Glutamatergic neuron (in vitro differentiated cells): Measurements from ENCODE around the gene IGFBP5. TPM values are rescaled to one million over a fixed set of nuclear protein-coding genes. Genes with fewer than 3 reads are reported as not detected.

ENCODE experiments used
- DNase-seq: peaks from one replicate; pipeline ENCODE4 v3.0.0; 2022
- H3K27ac Mint-ChIP-seq: one replicate; pipeline ENCODE4 v1.8.0; 2020; ENCODE audit warnings: mild to moderate bottlenecking, mixed read lengths, inconsistent platforms; ENCODE audit not compliant: unreplicated experiment
- H3K27me3 Mint-ChIP-seq: one replicate; pipeline ENCODE4 v1.8.0; 2020; ENCODE audit warnings: mild to moderate bottlenecking, moderate library complexity, mixed read lengths, inconsistent platforms; ENCODE audit not compliant: unreplicated experiment
- H3K36me3 Mint-ChIP-seq: one replicate; pipeline ENCODE4 v1.8.0; 2020; ENCODE audit warnings: mild to moderate bottlenecking, mixed read lengths, inconsistent platforms; ENCODE audit not compliant: unreplicated experiment
- H3K4me1 Mint-ChIP-seq: one replicate; pipeline ENCODE4 v1.8.0; 2020; ENCODE audit warnings: mild to moderate bottlenecking, low read depth, mixed read lengths, inconsistent platforms; ENCODE audit not compliant: unreplicated experiment
- H3K4me3 Mint-ChIP-seq: one replicate; pipeline ENCODE4 v1.8.0; 2020; ENCODE audit warnings: mild to moderate bottlenecking, mixed read lengths, inconsistent platforms; ENCODE audit not compliant: unreplicated experiment
- H3K9me3 Mint-ChIP-seq: one replicate; pipeline ENCODE4 v1.8.0; 2020; ENCODE audit warnings: mild to moderate bottlenecking, moderate library complexity, mixed read lengths, inconsistent platforms; ENCODE audit not compliant: unreplicated experiment
- total RNA-seq: library from RNA; stranded (reverse); fragmentation: NEBNext Ultra II Directional; extraction: Animal tissue kit (Norgen Biotek cat#: 25700); gene quantifications from one replicate; pipeline ENCODE4 v1.2.1, GENCODE V29; 2021; ENCODE audit not compliant: unreplicated experiment
- TF ChIP-seq, protein P1 (sequence below): fragments of 200-600 bp; sonication (generic); IDR thresholded peaks from one replicate; pipeline ENCODE4 v1.5.0; 2021; ENCODE audit not compliant: partially characterized antibody, unreplicated experiment

Gene IGFBP5
- total RNA-seq, 1 donor from 2014 or later = 0.51 TPM

DNA sequence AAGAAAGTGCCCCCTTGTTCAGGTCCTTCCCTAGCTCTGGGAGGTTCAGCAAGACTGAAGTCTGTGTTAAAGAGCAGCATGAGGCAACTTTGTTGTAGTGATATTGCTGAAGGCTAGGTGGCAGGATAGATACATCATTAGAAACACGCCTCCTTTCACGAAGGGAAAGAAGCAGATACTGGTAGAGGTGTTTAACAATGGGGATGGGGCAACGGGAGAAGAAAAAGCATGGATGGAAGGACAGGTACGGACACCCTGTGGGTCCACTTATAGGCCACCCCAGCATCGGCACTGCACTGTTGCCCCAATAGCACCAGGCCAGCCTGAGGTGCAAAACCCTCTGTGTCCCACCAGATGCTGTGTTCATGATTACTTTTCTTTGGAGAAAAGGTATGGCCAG, 3.5 kb upstream of the IGFBP5 start:
- TF ChIP-seq, protein P1, sequence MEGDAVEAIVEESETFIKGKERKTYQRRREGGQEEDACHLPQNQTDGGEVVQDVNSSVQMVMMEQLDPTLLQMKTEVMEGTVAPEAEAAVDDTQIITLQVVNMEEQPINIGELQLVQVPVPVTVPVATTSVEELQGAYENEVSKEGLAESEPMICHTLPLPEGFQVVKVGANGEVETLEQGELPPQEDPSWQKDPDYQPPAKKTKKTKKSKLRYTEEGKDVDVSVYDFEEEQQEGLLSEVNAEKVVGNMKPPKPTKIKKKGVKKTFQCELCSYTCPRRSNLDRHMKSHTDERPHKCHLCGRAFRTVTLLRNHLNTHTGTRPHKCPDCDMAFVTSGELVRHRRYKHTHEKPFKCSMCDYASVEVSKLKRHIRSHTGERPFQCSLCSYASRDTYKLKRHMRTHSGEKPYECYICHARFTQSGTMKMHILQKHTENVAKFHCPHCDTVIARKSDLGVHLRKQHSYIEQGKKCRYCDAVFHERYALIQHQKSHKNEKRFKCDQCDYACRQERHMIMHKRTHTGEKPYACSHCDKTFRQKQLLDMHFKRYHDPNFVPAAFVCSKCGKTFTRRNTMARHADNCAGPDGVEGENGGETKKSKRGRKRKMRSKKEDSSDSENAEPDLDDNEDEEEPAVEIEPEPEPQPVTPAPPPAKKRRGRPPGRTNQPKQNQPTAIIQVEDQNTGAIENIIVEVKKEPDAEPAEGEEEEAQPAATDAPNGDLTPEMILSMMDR = peak; percentile 48
- no peak overlapping the region for H3K4me3 Mint-ChIP-seq
- DNase-seq = no peak
- peaks cover 12% of the 10 kb centered on the region for H3K4me1 Mint-ChIP-seq
- peaks cover 5% of the 10 kb centered on the region for H3K27me3 Mint-ChIP-seq
- H3K9me3 Mint-ChIP-seq = no peaks in the 10 kb centered on the region
- H3K36me3 Mint-ChIP-seq = no peaks in the 10 kb centered on the region
- H3K27ac Mint-ChIP-seq = no peak overlapping the region

DNA sequence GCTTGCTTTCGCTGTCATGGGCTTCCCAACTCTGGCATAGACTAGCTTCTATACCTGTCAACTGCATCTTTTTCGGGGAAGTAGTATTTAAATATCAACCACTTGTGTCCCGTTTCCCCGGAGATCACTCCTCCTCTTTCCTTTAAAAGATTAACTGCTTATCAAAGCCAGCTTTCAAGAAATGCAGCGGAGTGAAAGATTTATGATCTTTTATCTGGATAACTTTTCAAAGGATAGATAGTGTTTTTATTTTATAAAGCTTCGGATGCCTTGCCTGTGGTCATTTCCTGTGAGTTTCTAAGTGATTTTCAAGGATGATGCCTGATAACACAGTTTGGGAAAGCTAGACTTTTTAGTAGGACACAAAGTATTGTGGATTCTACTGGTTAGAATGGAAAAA, 2.9 kb upstream of the IGFBP5 start:
- Mint-ChIP-seq H3K4me3 (no peak overlapping the region), H3K27ac (no peak overlapping the region), H3K9me3 (no peaks in the 10 kb centered on the region), H3K27me3 (peaks cover 5% of the 10 kb centered on the region), H3K36me3 (no peaks in the 10 kb centered on the region), H3K4me1 (peaks cover 14% of the 10 kb centered on the region)
- DNase-seq = no peak
- TF ChIP-seq, protein P1 = no peak

DNA sequence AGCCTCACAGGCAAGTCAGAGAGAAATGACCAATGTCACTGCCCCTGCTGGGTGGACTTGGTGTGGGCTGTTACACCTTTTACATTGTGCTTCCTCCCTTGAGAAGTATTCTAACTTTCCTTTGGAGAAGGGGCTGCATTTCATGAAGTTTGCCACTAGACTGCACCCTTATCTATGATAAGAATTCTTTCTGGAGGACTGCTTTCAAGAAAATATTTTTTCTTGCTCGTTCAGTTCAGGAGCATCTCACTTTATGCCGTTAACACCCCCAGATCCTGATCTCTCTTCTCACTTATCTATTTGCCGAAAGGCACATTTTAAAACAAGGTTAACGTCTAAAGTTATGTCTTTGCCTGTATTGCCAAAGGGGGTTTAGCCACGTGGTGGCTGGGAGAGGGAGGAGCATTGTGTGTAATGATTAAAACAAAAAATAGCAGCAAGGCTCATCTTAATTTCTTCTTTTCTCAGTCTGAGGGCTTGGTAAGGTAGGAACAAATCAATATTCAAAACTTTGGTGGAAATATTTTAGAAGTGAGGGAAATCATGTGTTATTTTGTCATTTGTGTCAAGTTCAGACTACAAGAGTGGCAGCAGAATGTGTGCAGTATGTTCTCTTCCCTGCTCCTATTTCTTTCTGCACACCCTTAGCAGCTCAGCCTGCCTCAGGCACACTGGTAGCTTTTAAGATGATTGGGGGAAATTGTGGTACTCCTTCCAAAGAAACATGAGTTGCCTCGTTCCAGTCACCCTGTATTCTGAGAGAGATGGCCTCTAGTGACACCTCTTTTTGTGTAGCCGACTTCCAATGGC, 1.6 kb upstream of the IGFBP5 start:
- Mint-ChIP-seq H3K4me1 (peaks cover 18% of the 10 kb centered on the region), H3K36me3 (no peaks in the 10 kb centered on the region), H3K27ac (no peak overlapping the region), H3K27me3 (peaks cover 9% of the 10 kb centered on the region), H3K4me3 (no peak overlapping the region), H3K9me3 (peaks cover 2% of the 10 kb centered on the region)
- DNase-seq = no peak
- TF ChIP-seq, protein P1 = peak; percentile 30

DNA sequence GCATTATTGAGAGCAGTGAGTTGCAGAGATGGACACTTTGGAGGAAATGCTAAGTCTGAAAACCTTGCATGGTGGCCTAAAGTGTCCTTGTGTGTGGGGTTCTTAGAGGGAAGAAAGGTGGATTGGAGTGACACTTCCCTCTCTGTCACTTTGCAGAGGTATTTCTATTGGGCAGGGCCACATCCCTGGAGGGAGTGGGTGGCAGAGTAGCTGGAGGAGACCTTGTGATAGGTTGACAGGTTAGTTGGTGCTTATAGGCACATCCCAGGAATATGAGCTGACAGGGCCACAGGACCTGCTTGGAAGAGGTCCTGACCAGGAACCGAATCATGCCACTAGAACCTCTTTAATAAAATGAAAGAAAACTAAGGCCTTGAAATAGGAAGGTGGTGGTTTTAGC, 972 bp upstream of the IGFBP5 start:
- Mint-ChIP-seq H3K27me3 (peaks cover 10% of the 10 kb centered on the region), H3K4me3 (no peak overlapping the region), H3K9me3 (peaks cover 2% of the 10 kb centered on the region), H3K27ac (no peak overlapping the region), H3K36me3 (no peaks in the 10 kb centered on the region), H3K4me1 (peaks cover 20% of the 10 kb centered on the region)
- TF ChIP-seq, protein P1 = no peak
- DNase-seq = no peak

- Mint-ChIP-seq H3K27me3 (peaks cover 10% of the 10 kb centered on the region), H3K4me1 (peaks cover 22% of the 10 kb centered on the region), H3K4me3 (peak overlapping the region; percentile 78), H3K9me3 (peaks cover 2% of the 10 kb centered on the region), H3K27ac (no peak overlapping the region), H3K36me3 (no peaks in the 10 kb centered on the region)
- TF ChIP-seq, protein P1 = no peak
- no peak for DNase-seq
Observed at GRCh38 chr2:216694826-216695217, 527 bp downstream of the IGFBP5 start.
